DMS 273 (cell line): ENCODE results near the gene DVL1.

Experiments used
- DNase-seq: peaks from one replicate; lab custom pipeline; 2025; ENCODE audit not compliant: unreplicated experiment; lab: John Stamatoyannopoulos, UW

DVL1 gene

DNA sequence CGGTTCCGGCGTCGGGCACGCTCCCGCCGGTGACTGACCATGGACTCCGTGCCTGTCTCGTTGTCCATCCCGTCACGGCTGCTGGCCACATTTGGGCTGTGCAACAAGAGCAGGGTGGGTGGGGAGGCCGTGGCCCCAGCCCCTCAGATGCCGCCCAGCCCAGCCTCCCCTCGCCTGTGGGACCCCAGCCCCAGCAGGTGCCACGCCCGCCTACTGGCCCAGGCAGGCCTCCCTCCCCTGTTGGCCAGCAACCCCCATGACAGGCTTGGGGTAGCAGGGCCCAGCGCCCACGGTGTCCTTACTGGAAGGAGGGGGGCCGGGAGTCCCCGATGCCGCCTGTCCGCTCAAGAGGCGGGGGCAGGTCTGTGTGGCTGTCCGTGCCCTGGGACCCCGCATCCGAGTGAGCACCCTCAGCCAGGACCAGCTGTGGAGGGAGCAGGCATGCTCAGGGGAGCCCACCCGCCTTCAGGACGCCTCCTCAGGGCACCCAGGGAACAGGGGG, 7.1 kb downstream of the DVL1 start:
- DNase-seq, result no peak

DNA sequence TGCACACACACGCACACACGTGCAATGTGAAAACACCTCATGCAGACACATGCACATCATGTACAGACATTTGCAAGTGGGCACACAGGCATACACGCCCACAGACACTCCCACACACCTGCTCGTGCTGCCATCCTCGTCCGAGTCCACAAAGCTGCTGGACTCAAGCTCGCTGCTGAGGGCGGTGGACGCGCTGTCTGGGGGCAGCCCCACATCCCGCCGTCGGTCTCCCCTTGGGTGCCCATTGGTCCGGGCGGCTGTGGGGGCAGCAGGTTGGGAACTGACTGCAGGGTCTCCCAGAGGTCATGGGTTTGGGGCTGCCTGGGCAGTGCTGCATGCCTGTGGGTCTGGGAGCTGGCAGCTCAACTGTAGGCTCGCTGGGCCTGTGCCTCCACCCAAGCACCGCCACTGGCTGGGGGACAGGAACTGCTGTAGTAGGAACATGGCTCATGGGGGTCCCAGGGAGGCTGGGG, 7.6 kb downstream of the DVL1 start:
- DNase-seq, result no peak

DNA sequence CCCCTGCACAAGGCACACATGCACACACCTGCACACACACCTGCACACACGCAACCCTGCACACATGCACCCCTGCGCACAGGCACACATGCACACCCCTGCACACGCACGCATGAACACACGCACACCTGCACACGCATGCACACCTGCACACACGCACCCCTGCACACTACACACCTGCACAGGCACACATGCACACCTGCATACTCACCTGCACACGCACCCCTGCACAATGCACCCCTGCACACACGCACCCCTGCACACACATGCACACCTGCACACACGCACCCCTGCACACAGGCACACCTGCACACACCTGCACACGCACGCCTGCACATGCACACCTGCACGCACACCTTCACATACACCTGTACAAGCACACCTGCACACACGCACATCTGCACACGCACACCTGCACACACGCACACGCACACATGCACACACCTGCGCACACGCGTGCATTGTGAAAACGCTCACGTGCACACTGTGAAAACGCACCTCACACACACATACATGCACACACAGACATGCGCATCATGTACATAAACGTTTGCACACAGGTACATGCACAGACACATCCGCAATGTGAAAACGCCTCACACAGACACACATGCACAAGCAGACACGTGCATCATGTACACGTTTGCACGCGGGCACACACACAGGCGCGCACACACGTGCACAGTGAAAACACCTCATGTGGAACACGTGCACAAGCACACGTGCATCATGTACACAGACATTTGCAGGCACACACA, 8.2 kb downstream of the DVL1 start:
- no peak for DNase-seq

DNA sequence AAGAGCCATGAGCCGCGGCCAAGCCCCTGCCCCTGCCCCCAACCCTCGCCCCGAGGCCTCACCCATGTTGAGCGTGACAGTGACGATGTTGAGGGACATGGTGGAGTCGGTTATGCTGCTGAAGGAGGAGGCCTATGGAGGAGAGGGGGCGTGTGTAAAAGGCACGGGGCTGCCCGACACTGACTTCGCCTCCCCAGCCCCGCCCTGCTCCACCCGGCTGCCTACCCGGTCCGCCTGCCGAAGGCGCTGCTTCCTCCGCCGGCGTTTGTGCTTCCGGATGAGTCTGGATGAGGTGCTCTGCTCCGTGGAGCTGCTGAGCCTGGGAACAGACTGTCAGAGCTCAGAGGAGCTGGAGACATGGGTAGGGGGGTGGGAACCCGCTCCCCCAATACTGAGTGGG, 9.0 kb downstream of the DVL1 start:
- DNase-seq, result no peak

DNA sequence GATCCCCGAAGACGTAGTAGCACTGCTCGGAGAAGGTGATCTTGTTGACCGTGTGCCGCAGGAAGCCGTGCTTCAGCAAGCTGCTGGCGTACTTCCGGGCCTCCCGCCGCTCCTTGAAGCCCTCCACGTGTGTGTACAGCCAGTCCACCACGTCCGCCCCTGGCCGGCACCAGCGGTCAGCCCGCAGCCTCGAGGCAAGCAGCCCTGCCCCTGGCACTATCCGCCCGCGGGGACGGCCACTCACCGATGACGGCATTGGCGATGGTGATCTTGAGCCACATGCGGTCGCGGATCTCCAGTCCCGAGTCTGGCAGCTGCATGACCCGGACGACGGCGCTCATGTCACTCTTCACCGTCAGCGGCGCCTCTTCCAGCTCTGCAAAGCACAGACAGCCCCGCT, 10.9 kb downstream of the DVL1 start:
- DNase-seq, result no peak

DNA sequence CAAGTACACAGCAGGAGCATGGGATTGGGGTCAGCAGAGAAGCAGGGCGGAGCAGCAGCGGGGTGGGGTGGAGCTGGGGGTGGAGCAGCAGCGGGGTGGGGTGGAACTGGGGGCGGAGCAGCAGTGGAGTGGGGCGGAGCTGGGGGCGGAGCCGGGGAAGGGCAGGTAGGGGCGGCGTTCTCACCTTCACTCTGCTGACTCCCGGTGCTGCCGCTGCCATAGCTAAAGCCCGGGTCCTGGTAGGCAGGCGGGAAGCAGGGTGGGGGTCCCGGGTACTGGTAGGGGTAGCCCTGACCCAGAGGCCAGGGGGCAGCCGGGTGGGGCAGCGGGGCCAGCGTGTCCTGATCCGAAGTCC, 11.4 kb downstream of the DVL1 start:
- no peak for DNase-seq

DNA sequence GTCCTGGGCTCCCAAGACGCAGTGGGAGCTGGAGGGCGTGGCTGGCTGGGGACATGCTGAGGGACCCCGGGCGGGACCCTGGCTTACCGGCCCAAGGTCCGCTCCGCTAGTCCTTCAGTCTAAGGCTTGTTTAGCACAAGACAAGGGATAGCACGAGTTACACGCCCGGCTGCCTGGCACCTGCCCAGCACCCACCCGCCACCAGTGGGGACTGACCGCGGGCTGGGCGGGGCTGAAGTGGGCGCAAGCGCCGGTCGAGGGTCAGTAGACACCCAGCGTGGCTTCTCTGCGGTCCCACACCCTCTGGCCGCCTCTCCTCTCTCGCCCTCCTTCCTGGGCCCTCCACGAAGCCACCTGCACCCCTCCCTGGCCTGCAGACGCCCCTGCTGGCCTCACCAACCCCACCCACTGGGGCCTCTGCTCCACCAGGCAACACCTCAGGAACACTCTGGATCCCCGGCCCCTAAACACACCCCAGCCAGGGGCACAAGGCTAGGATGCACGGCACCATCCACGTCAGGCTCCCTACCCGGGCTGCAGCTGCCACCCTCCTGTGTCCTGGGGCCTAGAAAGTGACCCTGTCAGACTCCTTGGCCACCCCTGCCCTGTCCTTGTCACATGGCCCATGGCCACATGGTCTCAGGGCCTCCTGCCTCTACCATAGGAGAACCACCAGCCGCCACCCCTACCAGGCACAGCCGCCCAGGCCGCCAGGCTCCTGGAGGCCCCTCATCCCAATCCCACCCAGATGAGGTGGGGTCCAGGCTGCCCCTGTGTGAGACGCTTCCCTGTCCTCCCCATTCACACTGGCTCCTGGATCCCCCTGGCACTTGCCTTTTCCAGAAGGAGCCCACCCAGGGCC, 12.1 kb downstream of the DVL1 start:
- DNase-seq, result no peak

DNA sequence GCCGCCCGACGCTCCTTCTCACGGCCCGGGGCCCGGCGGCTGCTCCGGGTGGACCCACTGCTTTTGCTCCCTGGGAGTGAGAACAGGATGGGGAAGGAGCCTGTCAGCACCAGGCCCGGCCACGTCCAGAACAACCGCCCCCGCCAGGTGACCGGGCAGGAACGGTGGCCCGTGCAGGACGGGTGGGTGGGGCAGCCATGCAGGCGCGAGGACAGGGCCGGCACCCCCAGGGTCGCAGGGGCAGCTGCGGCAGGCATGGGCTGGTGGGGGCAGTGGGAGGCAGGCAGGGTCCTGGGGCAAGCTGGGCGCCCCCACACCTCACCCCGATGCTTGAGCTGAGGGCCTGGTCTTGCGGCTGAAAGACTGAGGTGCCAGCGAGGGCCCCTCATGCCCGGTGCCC, 12.8 kb downstream of the DVL1 start:
- DNase-seq, result no peak

DNA sequence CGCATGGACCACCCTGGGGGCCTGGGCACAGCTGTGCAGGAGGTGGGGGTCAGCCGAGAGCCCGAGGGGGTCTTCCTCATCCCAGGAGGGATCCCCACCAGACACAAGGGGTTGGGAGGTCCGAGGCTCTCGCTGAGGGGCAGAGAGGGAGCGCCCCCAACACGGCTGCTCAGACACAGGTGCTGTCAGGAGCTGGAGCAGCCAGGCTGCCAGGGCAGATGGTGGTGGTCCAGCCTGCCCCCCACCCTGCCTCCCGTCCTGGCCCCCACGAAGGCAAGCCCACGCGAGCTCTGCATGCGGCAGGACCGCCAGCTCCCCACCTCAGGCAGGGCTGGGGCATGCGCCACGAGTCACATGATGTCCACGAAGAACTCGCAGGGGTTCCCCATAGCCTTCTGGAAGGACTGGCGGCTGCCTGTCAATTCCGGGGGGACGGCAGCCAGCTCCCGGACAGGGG, 13.4 kb downstream of the DVL1 start:
- DNase-seq, result no peak

DNA sequence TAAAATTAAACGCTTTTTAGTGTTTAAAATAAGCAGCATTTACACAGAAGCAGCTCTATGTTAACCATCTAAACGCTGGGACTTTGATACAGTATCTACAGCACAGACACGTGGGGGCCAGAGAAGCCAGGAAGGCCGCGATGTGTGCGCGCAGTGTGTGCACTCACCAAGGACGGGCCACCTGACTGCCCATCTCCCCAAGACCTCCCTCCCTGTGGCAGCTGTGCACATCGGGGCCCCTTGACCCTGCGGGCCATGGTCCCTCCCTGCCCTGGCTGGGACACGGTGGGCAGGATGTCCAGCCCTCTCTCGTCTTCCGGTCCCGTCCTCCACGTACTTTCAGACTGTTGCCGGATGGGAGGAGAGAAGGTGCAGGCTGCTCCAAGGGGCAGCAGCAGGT, 13.9 kb downstream of the DVL1 start:
- DNase-seq, result no peak

DNA sequence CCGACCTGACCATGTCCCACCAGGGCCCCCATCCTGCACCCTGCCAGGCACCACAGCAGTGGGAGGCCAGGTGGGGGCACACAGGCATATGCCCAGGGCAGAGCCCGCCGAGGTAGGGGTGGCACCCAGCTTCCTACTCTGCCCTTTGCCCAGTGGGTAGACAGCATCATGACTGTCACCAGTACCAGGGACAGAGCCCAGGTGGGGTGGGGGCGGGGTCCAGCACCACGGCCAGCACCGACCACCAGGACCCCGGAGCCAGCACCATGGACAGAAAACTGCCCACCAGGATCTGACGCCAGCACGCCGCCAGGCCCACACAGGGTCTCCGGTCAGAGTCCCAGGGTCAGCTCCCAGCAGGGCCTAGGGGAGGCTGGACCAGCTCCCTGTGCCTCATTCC, 14.4 kb downstream of the DVL1 start:
- DNase-seq, result no peak

DNA sequence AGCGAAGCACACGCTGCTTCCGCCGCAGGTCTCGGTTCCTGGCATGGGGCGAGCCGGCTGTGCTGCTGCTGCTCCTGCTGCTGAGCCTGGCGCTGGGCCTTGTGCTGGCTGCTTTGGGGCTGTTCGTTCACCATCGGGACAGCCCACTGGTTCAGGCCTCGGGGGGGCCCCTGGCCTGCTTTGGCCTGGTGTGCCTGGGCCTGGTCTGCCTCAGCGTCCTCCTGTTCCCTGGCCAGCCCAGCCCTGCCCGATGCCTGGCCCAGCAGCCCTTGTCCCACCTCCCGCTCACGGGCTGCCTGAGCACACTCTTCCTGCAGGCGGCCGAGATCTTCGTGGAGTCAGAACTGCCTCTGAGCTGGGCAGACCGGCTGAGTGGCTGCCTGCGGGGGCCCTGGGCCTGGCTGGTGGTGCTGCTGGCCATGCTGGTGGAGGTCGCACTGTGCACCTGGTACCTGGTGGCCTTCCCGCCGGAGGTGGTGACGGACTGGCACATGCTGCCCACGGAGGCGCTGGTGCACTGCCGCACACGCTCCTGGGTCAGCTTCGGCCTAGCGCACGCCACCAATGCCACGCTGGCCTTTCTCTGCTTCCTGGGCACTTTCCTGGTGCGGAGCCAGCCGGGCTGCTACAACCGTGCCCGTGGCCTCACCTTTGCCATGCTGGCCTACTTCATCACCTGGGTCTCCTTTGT, 15.5 kb downstream of the DVL1 start:
- DNase-seq, result peak; percentile 78

DNA sequence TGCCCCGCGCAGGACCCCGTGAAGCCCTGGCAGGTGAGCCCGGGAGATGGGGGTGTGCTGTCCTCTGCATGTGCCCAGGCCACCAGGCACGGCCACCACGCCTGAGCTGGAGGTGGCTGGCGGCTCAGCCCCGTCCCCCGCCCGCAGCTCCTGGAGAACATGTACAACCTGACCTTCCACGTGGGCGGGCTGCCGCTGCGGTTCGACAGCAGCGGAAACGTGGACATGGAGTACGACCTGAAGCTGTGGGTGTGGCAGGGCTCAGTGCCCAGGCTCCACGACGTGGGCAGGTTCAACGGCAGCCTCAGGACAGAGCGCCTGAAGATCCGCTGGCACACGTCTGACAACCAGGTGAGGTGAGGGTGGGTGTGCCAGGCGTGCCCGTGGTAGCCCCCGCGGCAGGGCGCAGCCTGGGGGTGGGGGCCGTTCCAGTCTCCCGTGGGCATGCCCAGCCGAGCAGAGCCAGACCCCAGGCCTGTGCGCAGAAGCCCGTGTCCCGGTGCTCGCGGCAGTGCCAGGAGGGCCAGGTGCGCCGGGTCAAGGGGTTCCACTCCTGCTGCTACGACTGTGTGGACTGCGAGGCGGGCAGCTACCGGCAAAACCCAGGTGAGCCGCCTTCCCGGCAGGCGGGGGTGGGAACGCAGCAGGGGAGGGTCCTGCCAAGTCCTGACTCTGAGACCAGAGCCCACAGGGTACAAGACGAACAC, 16.3 kb downstream of the DVL1 start:
- DNase-seq, result peak; percentile 72

DNA sequence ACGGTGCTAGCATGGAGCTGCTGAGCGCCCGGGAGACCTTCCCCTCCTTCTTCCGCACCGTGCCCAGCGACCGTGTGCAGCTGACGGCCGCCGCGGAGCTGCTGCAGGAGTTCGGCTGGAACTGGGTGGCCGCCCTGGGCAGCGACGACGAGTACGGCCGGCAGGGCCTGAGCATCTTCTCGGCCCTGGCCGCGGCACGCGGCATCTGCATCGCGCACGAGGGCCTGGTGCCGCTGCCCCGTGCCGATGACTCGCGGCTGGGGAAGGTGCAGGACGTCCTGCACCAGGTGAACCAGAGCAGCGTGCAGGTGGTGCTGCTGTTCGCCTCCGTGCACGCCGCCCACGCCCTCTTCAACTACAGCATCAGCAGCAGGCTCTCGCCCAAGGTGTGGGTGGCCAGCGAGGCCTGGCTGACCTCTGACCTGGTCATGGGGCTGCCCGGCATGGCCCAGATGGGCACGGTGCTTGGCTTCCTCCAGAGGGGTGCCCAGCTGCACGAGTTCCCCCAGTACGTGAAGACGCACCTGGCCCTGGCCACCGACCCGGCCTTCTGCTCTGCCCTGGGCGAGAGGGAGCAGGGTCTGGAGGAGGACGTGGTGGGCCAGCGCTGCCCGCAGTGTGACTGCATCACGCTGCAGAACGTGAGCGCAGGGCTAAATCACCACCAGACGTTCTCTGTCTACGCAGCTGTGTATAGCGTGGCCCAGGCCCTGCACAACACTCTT, 17.0 kb downstream of the DVL1 start:
- peak; percentile 72 for DNase-seq

DNA sequence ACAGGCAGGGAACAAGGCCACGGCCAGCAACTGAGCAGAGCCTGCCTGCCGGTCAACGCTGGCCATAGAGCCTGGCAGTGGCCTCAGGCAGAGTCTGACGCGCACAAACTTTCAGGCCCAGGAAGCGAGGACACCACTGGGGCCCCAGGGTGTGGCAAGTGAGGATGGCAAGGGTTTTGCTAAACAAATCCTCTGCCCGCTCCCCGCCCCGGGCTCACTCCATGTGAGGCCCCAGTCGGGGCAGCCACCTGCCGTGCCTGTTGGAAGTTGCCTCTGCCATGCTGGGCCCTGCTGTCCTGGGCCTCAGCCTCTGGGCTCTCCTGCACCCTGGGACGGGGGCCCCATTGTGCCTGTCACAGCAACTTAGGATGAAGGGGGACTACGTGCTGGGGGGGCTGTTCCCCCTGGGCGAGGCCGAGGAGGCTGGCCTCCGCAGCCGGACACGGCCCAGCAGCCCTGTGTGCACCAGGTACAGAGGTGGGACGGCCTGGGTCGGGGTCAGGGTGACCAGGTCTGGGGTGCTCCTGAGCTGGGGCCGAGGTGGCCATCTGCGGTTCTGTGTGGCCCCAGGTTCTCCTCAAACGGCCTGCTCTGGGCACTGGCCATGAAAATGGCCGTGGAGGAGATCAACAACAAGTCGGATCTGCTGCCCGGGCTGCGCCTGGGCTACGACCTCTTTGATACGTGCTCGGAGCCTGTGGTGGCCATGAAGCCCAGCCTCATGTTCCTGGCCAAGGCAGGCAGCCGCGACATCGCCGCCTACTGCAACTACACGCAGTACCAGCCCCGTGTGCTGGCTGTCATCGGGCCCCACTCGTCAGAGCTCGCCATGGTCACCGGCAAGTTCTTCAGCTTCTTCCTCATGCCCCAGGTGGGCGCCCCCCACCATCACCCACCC, 17.9 kb downstream of the DVL1 start, which contains the start of gene TAS1R3:
TAS1R3 (plus strand) TSS at position 213 of the 898 bp plus-strand sequence; CDS start at position 279, 66 bp downstream.
- DNase-seq, result peak; percentile 67

DNA sequence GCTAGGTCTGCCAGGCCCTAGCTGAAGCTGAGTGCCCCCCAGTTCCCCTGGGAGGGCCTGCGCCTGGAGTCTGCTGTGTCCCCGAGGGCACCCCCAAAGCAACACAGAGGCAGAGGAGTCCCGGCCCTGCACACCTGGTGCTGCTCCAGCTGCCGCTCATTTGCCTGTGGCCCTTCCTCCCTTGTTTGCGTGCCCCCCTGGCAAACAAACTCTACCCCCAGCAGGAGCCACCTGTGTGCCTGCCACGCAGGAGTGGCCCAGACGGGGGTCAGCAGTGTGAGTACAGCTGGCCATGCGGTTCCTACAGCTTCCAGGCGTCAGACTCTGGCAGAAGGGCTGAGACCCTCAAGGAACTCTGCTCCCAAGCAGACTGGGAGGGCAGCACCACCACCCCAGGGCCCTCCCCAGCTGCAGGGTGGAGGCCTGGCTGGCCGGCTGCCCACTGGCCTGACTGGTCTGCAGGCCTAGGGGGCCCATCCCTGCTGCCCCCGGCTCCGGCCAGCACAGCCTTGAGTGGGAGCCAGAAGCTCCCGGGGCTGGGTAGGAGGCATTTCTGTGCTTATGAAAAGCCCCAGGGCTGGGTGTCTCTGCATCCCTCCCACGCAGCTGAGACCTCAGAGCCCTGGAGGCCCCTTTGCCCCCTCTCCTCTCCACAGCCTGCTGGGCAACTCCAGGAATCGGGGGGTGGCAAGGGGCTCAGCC, 18.7 kb downstream of the DVL1 start:
- DNase-seq, result no peak

DNA sequence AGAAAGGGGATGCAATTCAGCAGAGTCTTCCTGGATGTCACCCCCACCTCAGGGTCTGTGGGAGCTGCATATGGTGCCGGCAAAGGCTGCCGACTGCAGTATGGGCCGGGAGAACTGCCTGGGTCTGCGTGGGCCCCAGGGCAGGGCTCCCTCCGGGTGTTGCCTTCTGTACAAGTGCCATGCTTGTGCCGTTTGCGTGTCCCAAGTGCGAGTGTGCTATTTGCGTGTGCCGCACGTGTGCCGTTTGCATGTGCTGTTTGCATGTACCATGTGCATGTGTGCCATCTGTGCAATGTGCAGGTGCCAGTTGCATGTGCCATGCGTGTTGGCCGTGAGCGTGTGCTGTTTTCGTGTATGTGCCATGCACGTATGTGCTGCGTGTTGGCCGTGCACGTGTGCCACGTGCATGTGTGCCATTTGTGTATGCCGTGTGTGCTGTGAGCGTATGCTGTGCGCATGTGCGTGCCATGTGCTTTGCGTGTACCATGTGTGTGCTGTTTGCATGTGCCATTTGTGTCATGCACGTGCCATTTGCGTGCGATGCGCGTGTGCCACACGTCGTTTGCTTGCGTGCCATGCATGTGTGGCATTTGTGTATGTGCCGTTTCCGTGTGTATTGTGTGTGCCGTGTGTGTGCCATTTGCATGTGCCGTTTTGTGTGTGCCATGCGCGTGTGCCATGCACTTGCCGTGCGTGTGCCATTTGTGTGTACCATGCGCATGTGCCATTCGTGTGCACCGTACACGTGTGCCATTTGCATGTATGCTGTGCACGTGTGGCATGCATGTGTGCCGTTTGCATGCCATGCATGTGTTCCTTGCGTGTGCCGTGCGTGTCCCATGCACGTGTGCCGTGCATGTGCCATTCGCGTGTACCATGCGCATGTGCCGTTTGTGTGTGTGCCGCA, 19.7 kb downstream of the DVL1 start:
- no peak for DNase-seq
